Ovary (tissue), 3 donors: Measurements from ENCODE around the gene MTERF4.

Source experiments
- EP300 ChIP-seq: sonication (generic); formaldehyde crosslinking; IDR thresholded peaks from one replicate; pipeline ENCODE4 v1.6.1; 2017; ENCODE audit warnings: antibody characterized with exemption
- POLR2A ChIP-seq: fragments of 450-650 bp; IDR thresholded peaks from one replicate; pipeline ENCODE4 v1.6.1; 2017; ENCODE audit warnings: antibody characterized with exemption, mild to moderate bottlenecking, moderate library complexity
- TF ChIP-seq, protein P1 (sequence below), 3 donors: fragments of 450-650 bp in 2 of 3; fragments of 200-600 bp in 1 of 3; IDR thresholded peaks; one replicate each; pipeline versions ENCODE4 v1.5.1 to v1.8.0; 2016 to 2022; ENCODE audit warnings: antibody characterized with exemption in 3 of 3, mild to moderate bottlenecking in 1 of 3
- donor health status: DM: no; HTN: no; CAD: no.

- TF ChIP-seq, protein P1, sequence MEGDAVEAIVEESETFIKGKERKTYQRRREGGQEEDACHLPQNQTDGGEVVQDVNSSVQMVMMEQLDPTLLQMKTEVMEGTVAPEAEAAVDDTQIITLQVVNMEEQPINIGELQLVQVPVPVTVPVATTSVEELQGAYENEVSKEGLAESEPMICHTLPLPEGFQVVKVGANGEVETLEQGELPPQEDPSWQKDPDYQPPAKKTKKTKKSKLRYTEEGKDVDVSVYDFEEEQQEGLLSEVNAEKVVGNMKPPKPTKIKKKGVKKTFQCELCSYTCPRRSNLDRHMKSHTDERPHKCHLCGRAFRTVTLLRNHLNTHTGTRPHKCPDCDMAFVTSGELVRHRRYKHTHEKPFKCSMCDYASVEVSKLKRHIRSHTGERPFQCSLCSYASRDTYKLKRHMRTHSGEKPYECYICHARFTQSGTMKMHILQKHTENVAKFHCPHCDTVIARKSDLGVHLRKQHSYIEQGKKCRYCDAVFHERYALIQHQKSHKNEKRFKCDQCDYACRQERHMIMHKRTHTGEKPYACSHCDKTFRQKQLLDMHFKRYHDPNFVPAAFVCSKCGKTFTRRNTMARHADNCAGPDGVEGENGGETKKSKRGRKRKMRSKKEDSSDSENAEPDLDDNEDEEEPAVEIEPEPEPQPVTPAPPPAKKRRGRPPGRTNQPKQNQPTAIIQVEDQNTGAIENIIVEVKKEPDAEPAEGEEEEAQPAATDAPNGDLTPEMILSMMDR (IDR thresholded peaks at IDR 0.05), result no peak
- TF ChIP-seq POLR2A (no peak), EP300 (no peak)
Measured at GRCh38 chr2:241148891-241149674, 47.0 kb upstream of the MTERF4 start, which contains the start of gene PASK.
